H9 (cell line): ENCODE results near the gene TBL3. TPM values are rescaled to one million over a fixed set of nuclear protein-coding genes. Genes with fewer than 3 reads are reported as not detected.
A peak's percentile ranks its signal among the peaks of the same experiment; 100 is the strongest.

ENCODE experiments used
- DNase-seq: peaks from one replicate; pipeline ENCODE4 v3.0.0-alpha.2; 2017
- H2AFZ ChIP-seq: one replicate; pipeline ENCODE4 v1.6.1; 2013; ENCODE audit warnings: mild to moderate bottlenecking, low read length, control low read depth, moderate library complexity
- H2AK5ac ChIP-seq: 2 replicates; pipeline ENCODE4 v1.6.1; 2013; ENCODE audit warnings: low read length, control low read depth, mixed read lengths; ENCODE audit not compliant: insufficient read length
- H2BK120ac ChIP-seq: one replicate; pipeline ENCODE4 v1.6.1; 2013; ENCODE audit warnings: low read depth, mild to moderate bottlenecking, low read length, control low read depth, inconsistent platforms; ENCODE audit not compliant: poor library complexity, severe bottlenecking
- H2BK12ac ChIP-seq: 2 replicates; pipeline ENCODE4 v1.6.1; 2013; ENCODE audit warnings: low read length, control low read depth, mixed read lengths, low read depth; ENCODE audit not compliant: insufficient read length
- H2BK15ac ChIP-seq: 2 replicates; pipeline ENCODE4 v1.6.1; 2013; ENCODE audit warnings: low read depth, low read length, control low read depth
- H2BK20ac ChIP-seq: one replicate; pipeline ENCODE4 v1.6.1; 2013; ENCODE audit warnings: low read depth, mild to moderate bottlenecking, low read length, control low read depth, inconsistent platforms; ENCODE audit not compliant: poor library complexity, severe bottlenecking
- H2BK5ac ChIP-seq: 2 replicates; pipeline ENCODE4 v1.6.1; 2013; ENCODE audit warnings: low read length, control low read depth, mixed read lengths; ENCODE audit not compliant: insufficient read length
- H3K14ac ChIP-seq: 2 replicates; pipeline ENCODE4 v1.6.1; 2013; ENCODE audit warnings: low read length, control low read depth; ENCODE audit not compliant: insufficient read depth
- H3K18ac ChIP-seq: 2 replicates; pipeline ENCODE4 v1.6.1; 2013; ENCODE audit warnings: low read depth, mild to moderate bottlenecking, mixed read lengths, low read length, control low read depth; ENCODE audit not compliant: insufficient read length
- H3K23ac ChIP-seq: 2 replicates; pipeline ENCODE4 v1.6.1; 2013; ENCODE audit warnings: low read length, control low read depth, mixed read lengths, low read depth; ENCODE audit not compliant: insufficient read length
- H3K23me2 ChIP-seq: 2 replicates; pipeline ENCODE4 v1.6.1; 2013; ENCODE audit warnings: low read depth, mild to moderate bottlenecking, mixed read lengths, low read length, control low read depth; ENCODE audit not compliant: insufficient read length, poor library complexity, severe bottlenecking
- H3K27ac ChIP-seq: 2 replicates; pipeline ENCODE4 v1.5.1; 2013; ENCODE audit warnings: low read length, control low read depth, mixed read lengths, low read depth; ENCODE audit not compliant: insufficient read length
- H3K27me3 ChIP-seq: 2 replicates; pipeline ENCODE4 v1.6.1; 2013; ENCODE audit warnings: low read length, control low read depth, inconsistent platforms; ENCODE audit not compliant: insufficient read depth
- H3K4ac ChIP-seq: 2 replicates; pipeline ENCODE4 v1.6.1; 2013; ENCODE audit warnings: low read depth, mild to moderate bottlenecking, control low read depth, inconsistent platforms, low read length, moderate library complexity
- H3K4me1 ChIP-seq: 2 replicates; pipeline ENCODE4 v1.6.1; 2013; ENCODE audit warnings: low read length, control low read depth, inconsistent platforms; ENCODE audit not compliant: insufficient read depth
- H3K4me2 ChIP-seq: 2 replicates; pipeline ENCODE4 v1.6.1; 2013; ENCODE audit warnings: low read length, control low read depth, mixed read lengths; ENCODE audit not compliant: insufficient read length, insufficient read depth
- H3K56ac ChIP-seq: 2 replicates; pipeline ENCODE4 v1.6.1; 2013; ENCODE audit warnings: low read depth, mild to moderate bottlenecking, mixed read lengths, low read length, control low read depth; ENCODE audit not compliant: insufficient read length
- H3K79me1 ChIP-seq: 2 replicates; pipeline ENCODE4 v1.6.1; 2013; ENCODE audit warnings: low read depth, mild to moderate bottlenecking, moderate library complexity, low read length, control low read depth, inconsistent platforms; ENCODE audit not compliant: insufficient read depth, poor library complexity, severe bottlenecking
- H3K79me2 ChIP-seq: 2 replicates; pipeline ENCODE4 v1.6.1; 2013; ENCODE audit warnings: low read length, control low read depth, inconsistent platforms; ENCODE audit not compliant: insufficient read depth
- H3K9ac ChIP-seq: 2 replicates; pipeline ENCODE4 v1.6.1; 2013; ENCODE audit warnings: low read length, control low read depth, mixed read lengths; ENCODE audit not compliant: insufficient read length; ENCODE audit errors: extremely low read depth
- H3K9me3 ChIP-seq: one replicate; pipeline ENCODE4 v1.6.1; 2013; ENCODE audit warnings: low read depth, low read length, inconsistent platforms; ENCODE audit not compliant: control insufficient read depth
- H3T11ph ChIP-seq: one replicate; pipeline ENCODE4 v1.6.1; 2013; ENCODE audit warnings: mild to moderate bottlenecking, low read length, control low read depth, inconsistent platforms
- H4K20me1 ChIP-seq: one replicate; pipeline ENCODE4 v1.6.1; 2013; ENCODE audit not compliant: control insufficient read depth, insufficient read length, insufficient read depth
- H4K5ac ChIP-seq: 2 replicates; pipeline ENCODE4 v1.6.1; 2013; ENCODE audit warnings: low read depth, mild to moderate bottlenecking, mixed read lengths, low read length, control low read depth; ENCODE audit not compliant: insufficient read length
- H4K8ac ChIP-seq: replicated peaks from 2 replicates; pipeline ENCODE4 v1.6.1; 2013; ENCODE audit warnings: low read length, control low read depth, mixed read lengths, low read depth; ENCODE audit not compliant: insufficient read length
- H4K91ac ChIP-seq: 2 replicates; pipeline ENCODE4 v1.6.1; 2013; ENCODE audit warnings: low read depth, mild to moderate bottlenecking, moderate library complexity, mixed read lengths, low read length, control low read depth; ENCODE audit not compliant: insufficient read length
- H3K27ac Mint-ChIP-seq, 3 experiments: 2 replicates in 2 of 3; 3 replicates in 1 of 3; pipeline ENCODE4 v1.8.0; 2020 to 2021; ENCODE audit warnings: mixed read lengths in 3 of 3, mild to moderate bottlenecking in 1 of 3, moderate library complexity in 1 of 3
- H3K27me3 Mint-ChIP-seq: 2 replicates; pipeline ENCODE4 v1.8.0; 2021; ENCODE audit warnings: low read depth, mild to moderate bottlenecking, moderate library complexity, mixed read lengths
- H3K36me3 Mint-ChIP-seq, 3 experiments: 2 replicates in 2 of 3; 3 replicates in 1 of 3; pipeline ENCODE4 v1.8.0; 2020 to 2021; ENCODE audit warnings: low read depth in 3 of 3, mixed read lengths in 3 of 3; ENCODE audit not compliant: insufficient read depth in 1 of 3
- H3K4me1 Mint-ChIP-seq, 2 experiments: 2 replicates each; pipeline ENCODE4 v1.8.0; 2020; ENCODE audit warnings: mixed read lengths in 2 of 2
- H3K4me3 Mint-ChIP-seq, 2 experiments: 2 replicates in 1 of 2; 3 replicates in 1 of 2; pipeline ENCODE4 v1.8.0; 2020 to 2021; ENCODE audit warnings: mild to moderate bottlenecking in 2 of 2, mixed read lengths in 2 of 2, moderate library complexity in 1 of 2
- H3K9me3 Mint-ChIP-seq, 2 experiments: 2 replicates in 1 of 2; 3 replicates in 1 of 2; pipeline ENCODE4 v1.8.0; 2020; ENCODE audit warnings: mild to moderate bottlenecking in 2 of 2, mixed read lengths in 2 of 2, moderate library complexity in 1 of 2
- WGBS: extraction: QIAGEN DNeasy Blood & Tissue Kit; methylation state at CpG from one replicate; pipeline ENCODE4 v1.1.7; 2013; ENCODE audit warnings: missing lambda C conversion rate, low lambda C conversion rate, mixed read lengths; ENCODE audit not compliant: insufficient read length; ENCODE audit errors: extremely low coverage; 5-methylcytosine and 5-hydroxymethylcytosine counted together
- total RNA-seq: library from RNA; stranded (reverse); gene quantifications from 2 replicates; pipeline ENCODE4 v1.2.1, GENCODE V29; 2021
- TF ChIP-seq, protein P1 (sequence below): fragments of 200-600 bp; sonication (generic); conservative IDR thresholded peaks from 3 replicates; pipeline ENCODE4 v1.8.0; 2021; ENCODE audit warnings: antibody characterized with exemption, mild to moderate bottlenecking

Gene TBL3
- total RNA-seq, 1 experiment from 2014 or later = 54.0 TPM

DNA sequence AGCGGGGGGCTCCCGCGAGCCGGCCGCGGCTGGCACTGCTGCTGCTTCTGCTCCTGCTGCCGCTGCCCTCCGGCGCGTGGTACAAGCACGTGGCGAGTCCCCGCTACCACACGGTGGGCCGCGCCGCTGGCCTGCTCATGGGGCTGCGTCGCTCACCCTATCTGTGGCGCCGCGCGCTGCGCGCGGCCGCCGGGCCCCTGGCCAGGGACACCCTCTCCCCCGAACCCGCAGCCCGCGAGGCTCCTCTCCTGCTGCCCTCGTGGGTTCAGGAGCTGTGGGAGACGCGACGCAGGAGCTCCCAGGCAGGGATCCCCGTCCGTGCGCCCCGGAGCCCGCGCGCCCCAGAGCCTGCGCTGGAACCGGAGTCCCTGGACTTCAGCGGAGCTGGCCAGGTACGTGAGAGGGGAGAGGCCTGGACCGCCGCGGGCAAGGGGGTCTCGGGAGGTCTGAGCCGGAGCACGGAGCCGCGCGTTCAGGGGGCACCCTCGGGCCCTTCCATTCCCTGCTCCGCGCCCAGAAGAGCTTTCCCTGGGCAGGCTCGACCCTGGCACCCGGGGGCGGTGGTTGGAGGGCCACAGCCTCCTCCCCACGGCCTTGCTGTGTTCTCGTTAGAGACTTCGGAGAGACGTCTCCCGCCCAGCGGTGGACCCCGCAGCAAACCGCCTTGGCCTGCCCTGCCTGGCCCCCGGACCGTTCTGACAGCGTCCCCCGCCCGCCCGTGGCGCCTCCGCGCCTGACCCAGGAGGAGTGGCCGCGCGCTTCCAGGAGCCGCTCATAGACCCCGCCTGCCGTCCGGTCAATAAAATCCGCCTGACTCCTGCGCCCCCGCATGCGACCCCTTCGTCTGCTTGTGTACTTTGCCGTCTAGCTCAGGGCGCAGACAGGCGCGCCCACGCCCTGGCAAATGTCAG is 48.3 kb downstream of the TBL3 start:
- Histone ChIP-seq H3K4me2 (peak overlapping the region; percentile 35), H3T11ph (no peak overlapping the region), H2BK15ac (no peak overlapping the region), H4K20me1 (no peaks in the 10 kb centered on the region), H3K14ac (no peak overlapping the region), H3K4me1 (no peaks in the 10 kb centered on the region; the same call in 1 of the 2 replicates), H3K27ac (no peak overlapping the region), H4K8ac (no peak overlapping the region), H3K56ac (no peak overlapping the region), H3K27me3 (peaks cover 13% of the 10 kb centered on the region; the same call in 1 of the 2 replicates), H3K79me1 (no peaks in the 10 kb centered on the region), H3K9ac (no peak overlapping the region), H2BK5ac (no peak overlapping the region), H3K9me3 (no peaks in the 10 kb centered on the region), H3K23me2 (peaks cover 13% of the 10 kb centered on the region), H3K4ac (no peak overlapping the region), H2AFZ (no peak overlapping the region), H3K79me2 (no peaks in the 10 kb centered on the region), H2BK20ac (no peak overlapping the region), H2AK5ac (no peak overlapping the region), H4K91ac (no peak overlapping the region), H2BK120ac (no peak overlapping the region), H3K23ac (no peak overlapping the region), H2BK12ac (no peak overlapping the region), H4K5ac (no peak overlapping the region), H3K18ac (no peak overlapping the region)
- WGBS = no CpG with 5 or more reads among the region's 96 CpGs
- peak overlapping the region; percentile 51 to 83 for H3K4me3 Mint-ChIP-seq
- peaks cover 0 to 2% (median 0%) of the 10 kb centered on the region in 3 experiments; a peak in 1 of 7 replicates for H3K36me3 Mint-ChIP-seq
- no peak for DNase-seq
- TF ChIP-seq, protein P1, sequence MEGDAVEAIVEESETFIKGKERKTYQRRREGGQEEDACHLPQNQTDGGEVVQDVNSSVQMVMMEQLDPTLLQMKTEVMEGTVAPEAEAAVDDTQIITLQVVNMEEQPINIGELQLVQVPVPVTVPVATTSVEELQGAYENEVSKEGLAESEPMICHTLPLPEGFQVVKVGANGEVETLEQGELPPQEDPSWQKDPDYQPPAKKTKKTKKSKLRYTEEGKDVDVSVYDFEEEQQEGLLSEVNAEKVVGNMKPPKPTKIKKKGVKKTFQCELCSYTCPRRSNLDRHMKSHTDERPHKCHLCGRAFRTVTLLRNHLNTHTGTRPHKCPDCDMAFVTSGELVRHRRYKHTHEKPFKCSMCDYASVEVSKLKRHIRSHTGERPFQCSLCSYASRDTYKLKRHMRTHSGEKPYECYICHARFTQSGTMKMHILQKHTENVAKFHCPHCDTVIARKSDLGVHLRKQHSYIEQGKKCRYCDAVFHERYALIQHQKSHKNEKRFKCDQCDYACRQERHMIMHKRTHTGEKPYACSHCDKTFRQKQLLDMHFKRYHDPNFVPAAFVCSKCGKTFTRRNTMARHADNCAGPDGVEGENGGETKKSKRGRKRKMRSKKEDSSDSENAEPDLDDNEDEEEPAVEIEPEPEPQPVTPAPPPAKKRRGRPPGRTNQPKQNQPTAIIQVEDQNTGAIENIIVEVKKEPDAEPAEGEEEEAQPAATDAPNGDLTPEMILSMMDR = no peak; the same call in 2 of the 3 replicates
- H3K9me3 Mint-ChIP-seq = peaks cover 0 to 6% of the 10 kb centered on the region in 2 experiments; a peak in 3 of 5 replicates
- H3K4me1 Mint-ChIP-seq = peaks cover 10 to 12% of the 10 kb centered on the region in 2 experiments
- H3K27me3 Mint-ChIP-seq = peaks cover 81% of the 10 kb centered on the region
- peak overlapping the region in 1 of 3 experiments; percentile 40; a peak in 1 of 7 replicates for H3K27ac Mint-ChIP-seq
